GM12865 (cell line): ENCODE data around the gene USP44.

Experiments used
- DNase-seq: peaks from one replicate; pipeline ENCODE4 v3.0.0; 2010; ENCODE audit warnings: low read depth
- H3K4me3 ChIP-seq: 2 replicates; pipeline ENCODE4 v1.5.1; 2011; ENCODE audit warnings: mild to moderate bottlenecking, low read depth, low read length, control low read depth
- CTCF ChIP-seq: IDR thresholded peaks from 2 replicates; pipeline ENCODE4 v1.5.1; 2011; ENCODE audit warnings: low read length, control low read depth, low read depth, inconsistent platforms; ENCODE audit not compliant: insufficient read depth; ENCODE audit errors: missing control alignments

The USP44 gene

GRCh38 chr12:95551305-95551704 lies at the start of gene USP44:
Gene USP44, minus strand, starts transcription at chr12:95551476. Its CDS starts 17,220 bp downstream, at chr12:95534256.
- TF ChIP-seq CTCF, result no peak
- H3K4me3 ChIP-seq, result no peak within 1 kb of the TSS
- no peak for DNase-seq

- H3K4me3 ChIP-seq, result no peak overlapping the region
- DNase-seq, result no peak
- TF ChIP-seq CTCF, result no peak
Observed at GRCh38 chr12:95600567-95600966, 49.3 kb upstream of the USP44 start.

- TF ChIP-seq CTCF, result no peak
- DNase-seq, result no peak
- no peak overlapping the region for H3K4me3 ChIP-seq
Observed at GRCh38 chr12:95599880-95600279, 48.6 kb upstream of the USP44 start.

GRCh38 chr12:95594136-95594535 lies 42.9 kb upstream of the USP44 start:
- DNase-seq, result no peak
- no peak overlapping the region for H3K4me3 ChIP-seq
- no peak for TF ChIP-seq CTCF

- no peak overlapping the region for H3K4me3 ChIP-seq
- TF ChIP-seq CTCF, result no peak
- DNase-seq, result no peak
Observed at GRCh38 chr12:95593266-95593871, 42.1 kb upstream of the USP44 start.

- no peak for DNase-seq
- no peak for TF ChIP-seq CTCF
- H3K4me3 ChIP-seq, result no peak overlapping the region
Observed at GRCh38 chr12:95591731-95592130, 40.5 kb upstream of the USP44 start.

- TF ChIP-seq CTCF, result no peak
- H3K4me3 ChIP-seq, result no peak overlapping the region
Observed at GRCh38 chr12:95590775-95591174, 39.5 kb upstream of the USP44 start.

More at GRCh38 chr12:95590775-95591174, 39.5 kb upstream of the USP44 start:
- no peak for DNase-seq
